SJSA1 (cell line): Measurements from ENCODE around the gene CACNG4. TPM values are rescaled to one million over a fixed set of nuclear protein-coding genes. Genes with fewer than 3 reads are reported as not detected.

Experiments used
- DNase-seq, 2 experiments: peaks; one replicate each; pipeline ENCODE4 v3.0.0-alpha.2; 2015 to 2020; ENCODE audit warnings: low spot score in 2 of 2, low read depth in 1 of 2
- H3K27ac ChIP-seq: fragments of 250-450 bp; sonication (Bioruptor Pico); 2 replicates; pipeline ENCODE4 v1.5.1; 2020; ENCODE audit warnings: mild to moderate bottlenecking, moderate library complexity
- H3K27me3 ChIP-seq: fragments of 250-450 bp; sonication (Bioruptor Pico); replicated peaks from 2 replicates; pipeline ENCODE4 v1.5.1; 2020; ENCODE audit warnings: mild to moderate bottlenecking, moderate library complexity
- H3K36me3 ChIP-seq: fragments of 250-450 bp; sonication (Bioruptor Pico); 2 replicates; pipeline ENCODE4 v1.5.1; 2020; ENCODE audit warnings: mild to moderate bottlenecking
- H3K4me1 ChIP-seq: fragments of 250-450 bp; sonication (Bioruptor Pico); replicated peaks from 2 replicates; pipeline ENCODE4 v1.6.1; 2021; ENCODE audit warnings: mild to moderate bottlenecking
- H3K4me3 ChIP-seq: fragments of 250-450 bp; sonication (Bioruptor Pico); 2 replicates; pipeline ENCODE4 v1.5.1; 2020; ENCODE audit warnings: mild to moderate bottlenecking
- H3K9me3 ChIP-seq: fragments of 250-450 bp; sonication (Bioruptor Pico); replicated peaks from 2 replicates; pipeline ENCODE4 v1.5.1; 2020; ENCODE audit warnings: mild to moderate bottlenecking
- total RNA-seq: library from RNA; depleted of rRNA; stranded (reverse); fragments of >200 nt; shearing (Covaris generic); gene quantifications from 2 replicates; pipeline ENCODE4 v1.2.3, GENCODE V29; 2014

Gene CACNG4
- total RNA-seq, 1 experiment from 2014 or later: 32.0 TPM

DNA sequence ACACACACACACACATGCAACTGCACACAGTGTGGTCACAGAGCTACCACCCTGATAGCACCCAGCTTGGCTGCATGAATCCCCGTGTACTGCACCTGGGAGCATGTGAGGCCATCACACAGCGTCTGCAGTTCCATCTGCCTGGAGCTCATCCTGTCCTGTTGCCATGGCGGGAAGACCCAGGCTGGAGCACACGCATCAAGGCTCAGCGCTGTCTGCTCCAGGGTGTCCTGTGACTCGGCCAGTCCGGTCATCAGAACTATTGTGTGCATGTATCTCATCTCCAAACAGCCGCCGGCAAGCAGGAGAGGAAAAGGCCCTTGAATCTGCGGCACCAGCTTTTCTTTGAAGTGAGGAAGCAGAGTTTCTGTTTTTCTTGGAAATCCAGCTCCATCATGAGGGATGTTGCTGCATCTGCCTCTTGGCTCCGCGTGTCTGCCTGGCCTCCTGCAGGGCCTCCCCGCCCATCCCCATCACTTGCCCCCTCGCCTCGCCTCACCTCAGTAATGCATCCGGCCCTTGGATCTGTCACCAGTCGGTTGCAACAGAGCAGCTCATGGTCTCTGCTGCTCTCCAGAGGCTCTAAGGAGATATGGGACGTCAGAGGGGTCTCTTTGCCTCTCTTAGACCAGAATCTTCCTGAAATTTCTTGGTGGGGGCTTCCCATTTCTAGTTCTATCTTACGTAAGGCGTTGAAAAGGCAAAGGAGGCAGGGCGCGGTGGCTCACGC, 23.7 kb downstream of the CACNG4 start:
- Histone ChIP-seq H3K36me3 (peaks cover 39% of the 10 kb centered on the region), H3K27ac (no peak overlapping the region), H3K4me3 (no peak overlapping the region), H3K9me3 (no peaks in the 10 kb centered on the region), H3K4me1 (no peaks in the 10 kb centered on the region), H3K27me3 (no peaks in the 10 kb centered on the region)
- DNase-seq: no peak

DNA sequence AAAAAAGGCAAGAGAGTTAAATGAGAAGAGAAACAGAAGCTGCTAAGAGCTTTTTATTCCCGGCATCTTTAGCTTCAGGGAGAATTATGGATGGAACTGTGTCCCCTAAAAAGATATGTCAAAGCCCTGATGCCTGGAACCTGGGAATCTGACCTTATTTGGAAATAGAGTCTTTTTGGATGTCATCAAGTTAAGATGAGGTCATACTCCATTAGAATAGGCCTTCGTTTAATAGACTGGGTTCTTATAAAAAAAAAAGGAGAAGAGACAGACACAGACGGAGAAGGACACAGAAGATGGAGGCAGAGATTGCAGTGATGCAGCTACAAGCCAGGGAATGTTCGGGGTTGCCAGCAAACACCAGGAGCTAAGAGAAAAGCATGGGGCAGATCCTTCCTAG, 24.6 kb downstream of the CACNG4 start:
- Histone ChIP-seq H3K4me3 (no peak overlapping the region), H3K36me3 (peaks cover 40% of the 10 kb centered on the region), H3K9me3 (no peaks in the 10 kb centered on the region), H3K27me3 (no peaks in the 10 kb centered on the region), H3K4me1 (no peaks in the 10 kb centered on the region), H3K27ac (no peak overlapping the region)
- no peak for DNase-seq

DNA sequence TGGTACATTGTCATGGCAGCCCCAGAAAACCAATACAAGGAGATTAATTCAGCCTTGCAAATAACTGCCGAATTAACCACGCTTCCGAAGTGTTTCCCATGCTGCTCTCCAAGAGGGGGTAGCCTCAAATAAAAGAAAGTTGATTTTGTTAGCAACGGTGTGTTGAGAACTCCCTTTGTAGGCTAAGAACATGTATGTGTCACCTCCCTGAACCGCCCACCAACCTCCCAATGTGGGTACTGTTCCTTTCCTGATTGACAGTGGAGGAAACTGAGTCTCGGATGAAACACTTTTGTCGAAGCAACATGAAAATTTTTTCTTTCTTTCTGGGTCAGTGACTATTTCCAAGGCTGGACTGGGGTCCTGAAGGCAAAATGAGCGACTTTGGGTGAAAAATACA, 25.1 kb downstream of the CACNG4 start:
- H3K27me3 ChIP-seq: no peaks in the 10 kb centered on the region
- DNase-seq: no peak

DNA sequence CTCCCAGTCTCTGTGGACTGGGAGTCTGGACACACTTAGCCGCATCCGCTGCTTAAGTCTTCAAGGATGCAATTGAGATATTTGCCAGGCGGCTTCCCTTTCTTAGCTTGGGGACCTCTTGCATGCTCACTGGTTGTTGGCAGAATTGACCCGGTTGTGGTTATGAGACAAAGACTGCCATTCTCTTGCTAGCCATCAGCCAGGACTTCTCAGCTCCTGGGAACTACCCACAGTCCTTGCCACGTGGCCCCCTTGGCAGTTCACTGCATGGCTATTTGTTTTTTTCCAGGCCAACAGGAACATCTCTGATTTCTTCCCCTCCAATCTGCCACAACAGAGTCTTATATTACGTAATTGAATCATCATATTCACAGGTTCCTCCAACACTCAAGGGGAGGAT, 25.5 kb downstream of the CACNG4 start:
- Histone ChIP-seq H3K27me3 (no peaks in the 10 kb centered on the region), H3K9me3 (no peaks in the 10 kb centered on the region), H3K4me1 (no peaks in the 10 kb centered on the region), H3K27ac (no peak overlapping the region), H3K36me3 (peaks cover 35% of the 10 kb centered on the region), H3K4me3 (no peak overlapping the region)
- DNase-seq: no peak

More for the DNA sequence above, 25.1 kb downstream of the CACNG4 start:
- peaks cover 38% of the 10 kb centered on the region for H3K36me3 ChIP-seq
- H3K27ac ChIP-seq: no peak overlapping the region
- H3K9me3 ChIP-seq: no peaks in the 10 kb centered on the region
- H3K4me3 ChIP-seq: no peak overlapping the region
- no peaks in the 10 kb centered on the region for H3K4me1 ChIP-seq

DNA sequence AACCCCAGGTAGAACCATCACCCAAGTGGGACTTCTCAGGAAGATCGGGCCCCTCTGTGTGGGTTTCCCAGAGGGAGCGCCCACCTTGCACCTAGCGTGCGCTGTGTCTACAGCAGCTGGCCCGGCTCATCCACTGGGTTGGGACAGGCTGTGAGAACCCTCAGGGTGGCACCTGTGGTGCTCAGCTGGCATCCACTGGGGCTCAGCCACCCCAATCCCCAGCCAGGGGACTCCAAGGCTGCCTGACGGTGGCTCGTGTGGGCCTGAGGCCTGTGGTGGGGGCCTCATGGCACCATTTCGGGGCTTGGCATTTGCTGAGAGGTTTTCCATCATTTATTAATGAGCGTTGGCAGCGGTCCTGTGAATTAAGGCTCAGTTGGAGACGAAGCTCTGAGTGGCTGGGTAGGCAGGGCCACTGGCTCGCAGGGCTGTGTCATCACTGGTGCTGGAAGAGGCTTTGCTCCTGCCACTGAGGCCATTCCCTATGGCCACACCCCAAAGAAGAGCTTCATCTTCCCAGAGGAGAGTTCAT, 28.5 kb downstream of the CACNG4 start:
- H3K27ac ChIP-seq: no peak overlapping the region
- no peaks in the 10 kb centered on the region for H3K4me1 ChIP-seq
- no peak overlapping the region for H3K4me3 ChIP-seq
- H3K36me3 ChIP-seq: peaks cover 24% of the 10 kb centered on the region
- H3K9me3 ChIP-seq: no peaks in the 10 kb centered on the region
- no peaks in the 10 kb centered on the region for H3K27me3 ChIP-seq
- no peak for DNase-seq

DNA sequence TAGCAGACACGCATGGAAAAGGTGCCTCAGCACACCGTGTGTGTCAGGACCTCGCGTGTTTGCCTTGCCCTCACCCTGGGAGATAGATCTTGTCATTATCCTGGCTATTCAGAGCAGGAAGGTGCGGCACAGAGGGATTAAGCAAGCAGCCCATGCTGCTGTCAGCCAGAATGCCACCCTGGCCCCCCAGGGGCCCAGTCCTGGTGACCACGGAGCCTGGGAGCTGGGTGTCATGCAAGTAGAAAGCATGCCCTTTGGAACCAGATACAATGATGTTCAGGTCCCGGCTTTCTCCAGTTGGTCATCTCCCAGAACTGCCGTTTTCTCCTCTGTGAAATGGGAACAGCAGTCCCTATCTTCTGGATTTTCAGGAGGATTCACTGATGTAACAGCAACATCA, 29.9 kb downstream of the CACNG4 start:
- Histone ChIP-seq H3K4me3 (no peak overlapping the region), H3K9me3 (no peaks in the 10 kb centered on the region), H3K27me3 (no peaks in the 10 kb centered on the region), H3K36me3 (peaks cover 18% of the 10 kb centered on the region), H3K4me1 (no peaks in the 10 kb centered on the region), H3K27ac (no peak overlapping the region)
- no peak for DNase-seq

DNA sequence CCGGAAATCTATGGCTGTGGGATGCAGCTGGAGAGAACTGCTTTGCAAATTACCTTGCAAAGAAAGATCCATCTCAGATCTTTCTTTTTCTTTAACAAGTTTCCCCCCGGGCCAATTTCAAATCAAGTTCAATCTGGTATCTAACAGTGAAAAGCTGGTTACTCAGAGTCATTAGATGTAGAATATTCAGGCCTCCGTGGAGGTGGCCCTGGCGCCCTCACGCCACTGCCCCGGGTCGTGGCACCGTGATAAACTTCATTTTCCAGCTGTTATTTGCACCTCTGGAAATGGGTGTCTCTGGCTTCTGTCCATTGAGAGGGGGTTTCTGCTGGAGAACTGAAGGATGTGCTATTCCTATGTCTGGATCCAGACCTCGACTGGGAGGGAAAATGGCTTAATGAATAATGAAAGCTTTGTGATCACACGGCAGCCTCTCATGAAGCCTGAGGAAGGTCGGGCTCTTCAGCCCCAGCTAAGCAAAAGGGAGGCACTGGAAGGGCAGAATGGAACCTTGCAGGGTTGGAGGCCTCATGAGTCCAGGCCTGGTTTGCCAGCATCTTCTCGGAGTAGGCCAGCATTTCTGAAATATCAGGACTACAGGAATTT, 30.5 kb downstream of the CACNG4 start:
- peaks cover 16% of the 10 kb centered on the region for H3K36me3 ChIP-seq
- DNase-seq: no peak
- no peak overlapping the region for H3K4me3 ChIP-seq
- no peaks in the 10 kb centered on the region for H3K4me1 ChIP-seq
- no peaks in the 10 kb centered on the region for H3K27me3 ChIP-seq
- no peaks in the 10 kb centered on the region for H3K9me3 ChIP-seq
- H3K27ac ChIP-seq: no peak overlapping the region

DNA sequence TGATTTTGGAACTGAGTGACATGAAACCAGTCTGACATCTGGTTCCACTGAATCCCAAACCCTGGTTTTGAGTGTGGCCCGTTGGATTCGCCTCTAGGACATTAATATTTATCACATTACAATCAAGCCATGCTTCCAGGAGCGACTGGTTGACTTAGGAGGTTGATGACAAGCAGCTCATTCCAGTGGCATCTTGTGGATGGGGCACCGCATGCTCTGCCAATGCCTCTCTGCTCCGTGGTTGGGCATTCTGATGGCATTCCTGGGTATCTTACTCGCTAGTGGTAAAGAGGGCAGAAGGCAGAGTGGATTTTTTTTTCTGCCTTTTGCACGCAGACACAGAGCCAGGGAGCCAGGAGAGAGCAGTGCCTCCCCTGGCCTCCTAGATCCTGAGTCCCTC, 31.4 kb downstream of the CACNG4 start:
- DNase-seq: no peak
- Histone ChIP-seq H3K4me3 (no peak overlapping the region), H3K27ac (no peak overlapping the region), H3K4me1 (no peaks in the 10 kb centered on the region), H3K36me3 (peaks cover 14% of the 10 kb centered on the region), H3K27me3 (no peaks in the 10 kb centered on the region), H3K9me3 (no peaks in the 10 kb centered on the region)

DNA sequence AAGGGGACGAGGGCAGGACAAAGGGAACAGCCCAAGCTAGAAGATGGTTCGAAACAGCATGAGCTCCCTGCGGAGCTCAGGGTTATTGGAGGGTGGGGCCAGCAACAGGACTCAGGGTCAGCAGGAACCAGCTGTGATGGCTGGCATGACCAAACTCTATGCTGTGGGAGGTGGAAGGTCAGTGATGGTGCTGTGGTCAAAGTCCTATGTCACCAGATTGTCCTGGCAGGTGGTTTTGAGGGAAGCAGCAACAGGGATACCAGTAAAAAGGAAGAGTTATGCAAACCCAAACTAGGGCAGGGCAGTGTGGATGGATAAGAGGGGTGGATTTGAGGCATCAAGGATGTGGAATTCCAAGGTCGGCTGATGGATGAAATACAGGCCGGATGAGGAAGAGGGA, 32.4 kb downstream of the CACNG4 start:
- no peaks in the 10 kb centered on the region for H3K4me1 ChIP-seq
- no peaks in the 10 kb centered on the region for H3K9me3 ChIP-seq
- no peak overlapping the region for H3K4me3 ChIP-seq
- H3K27me3 ChIP-seq: no peaks in the 10 kb centered on the region
- no peak overlapping the region for H3K27ac ChIP-seq
- H3K36me3 ChIP-seq: peaks cover 7% of the 10 kb centered on the region; the same call in 1 of the 2 replicates
- no peak for DNase-seq

DNA sequence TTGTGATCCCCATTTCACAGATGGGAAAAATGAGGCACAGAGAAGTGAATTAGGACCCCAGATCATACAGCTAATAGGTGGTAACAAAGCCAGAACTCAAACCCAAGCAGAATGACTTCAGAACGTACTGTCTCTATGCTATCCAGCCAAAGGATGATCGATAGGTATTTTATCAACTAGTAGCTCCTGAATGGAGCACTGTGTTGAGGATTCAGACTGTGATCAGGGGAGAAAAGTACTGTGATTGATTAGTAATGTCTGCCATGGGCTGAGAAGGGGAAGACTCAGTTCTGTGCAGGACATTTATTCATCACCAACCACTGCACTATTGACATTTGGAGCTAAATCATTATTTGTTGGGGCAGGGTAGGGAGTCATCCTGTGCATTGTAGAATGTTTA, 38.7 kb downstream of the CACNG4 start:
- Histone ChIP-seq H3K9me3 (no peaks in the 10 kb centered on the region; the same call in 1 of the 2 replicates), H3K4me1 (no peaks in the 10 kb centered on the region), H3K36me3 (peaks cover 9% of the 10 kb centered on the region; the same call in 1 of the 2 replicates), H3K27me3 (no peaks in the 10 kb centered on the region), H3K27ac (no peak overlapping the region), H3K4me3 (no peak overlapping the region)
- DNase-seq: no peak

DNA sequence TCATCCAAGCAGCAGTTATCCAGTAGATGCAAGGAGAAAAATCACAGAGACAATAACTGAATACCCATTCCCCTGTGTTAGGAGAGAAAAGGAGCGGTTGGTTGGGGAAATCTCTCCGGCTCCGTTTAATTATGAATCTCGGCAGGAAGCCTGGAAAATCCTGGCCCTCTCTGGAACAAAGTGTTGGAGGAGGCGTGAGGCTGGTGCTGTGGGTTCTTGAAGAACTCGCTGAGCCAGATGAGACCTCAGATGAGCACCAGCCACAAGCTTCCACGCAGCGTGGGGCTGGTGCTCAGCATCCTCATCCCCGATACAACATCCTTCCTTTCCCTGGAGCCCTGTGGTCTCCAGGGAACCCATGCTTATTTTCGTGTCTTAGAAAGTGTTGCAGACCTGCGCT, 39.7 kb downstream of the CACNG4 start:
- Histone ChIP-seq H3K9me3 (no peaks in the 10 kb centered on the region; the same call in 1 of the 2 replicates), H3K4me3 (no peak overlapping the region), H3K36me3 (peaks cover 9% of the 10 kb centered on the region; the same call in 1 of the 2 replicates), H3K4me1 (no peaks in the 10 kb centered on the region), H3K27ac (no peak overlapping the region), H3K27me3 (no peaks in the 10 kb centered on the region)
- no peak for DNase-seq

DNA sequence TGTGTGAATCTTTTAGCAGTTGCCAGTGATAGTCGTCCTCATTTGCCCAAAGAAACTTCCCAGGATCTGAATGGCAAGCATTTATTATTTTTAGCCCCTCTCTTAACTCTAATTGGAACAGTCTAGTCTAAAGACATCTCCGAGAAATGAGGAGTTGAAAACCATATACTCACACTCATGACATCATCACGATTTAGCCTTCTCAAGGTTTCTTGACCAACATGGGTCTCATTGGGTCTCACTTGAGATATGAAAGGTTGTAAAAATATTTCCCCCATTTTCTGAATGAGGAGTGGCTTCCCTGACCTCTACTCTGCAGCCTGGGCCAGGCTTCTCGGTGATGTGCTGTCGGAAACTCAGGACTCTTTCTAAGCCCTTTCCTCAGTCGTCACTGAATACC, 42.8 kb downstream of the CACNG4 start:
- no peaks in the 10 kb centered on the region for H3K4me1 ChIP-seq
- no peak overlapping the region for H3K4me3 ChIP-seq
- no peak for DNase-seq

DNA sequence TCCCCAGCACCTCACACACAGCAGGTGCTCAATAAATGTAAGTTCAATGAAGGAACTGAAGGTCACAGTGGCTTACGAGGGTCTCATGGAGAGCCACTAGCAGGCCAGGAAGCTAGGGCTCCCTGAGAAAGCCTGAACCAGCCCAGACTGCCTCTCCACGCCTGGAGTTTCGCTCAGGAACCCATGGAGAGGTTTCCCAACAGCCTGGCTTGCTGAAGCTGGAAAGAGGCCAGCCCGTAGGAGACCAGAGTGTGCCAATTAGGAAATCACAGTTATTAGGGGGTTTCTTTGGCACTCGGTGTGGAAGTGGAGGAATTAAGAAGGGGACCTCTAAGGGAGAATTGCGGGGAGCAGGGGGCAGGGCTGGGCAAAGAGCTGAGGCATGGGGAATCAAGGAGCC, 43.6 kb downstream of the CACNG4 start:
- Histone ChIP-seq H3K4me1 (no peaks in the 10 kb centered on the region), H3K36me3 (peaks cover 8% of the 10 kb centered on the region), H3K4me3 (no peak overlapping the region), H3K9me3 (no peaks in the 10 kb centered on the region), H3K27me3 (no peaks in the 10 kb centered on the region), H3K27ac (no peak overlapping the region)
- DNase-seq: no peak

More for the DNA sequence above, 42.8 kb downstream of the CACNG4 start:
- H3K27ac ChIP-seq: no peak overlapping the region
- H3K36me3 ChIP-seq: peaks cover 10% of the 10 kb centered on the region
- no peaks in the 10 kb centered on the region for H3K27me3 ChIP-seq
- H3K9me3 ChIP-seq: no peaks in the 10 kb centered on the region; the same call in 1 of the 2 replicates

DNA sequence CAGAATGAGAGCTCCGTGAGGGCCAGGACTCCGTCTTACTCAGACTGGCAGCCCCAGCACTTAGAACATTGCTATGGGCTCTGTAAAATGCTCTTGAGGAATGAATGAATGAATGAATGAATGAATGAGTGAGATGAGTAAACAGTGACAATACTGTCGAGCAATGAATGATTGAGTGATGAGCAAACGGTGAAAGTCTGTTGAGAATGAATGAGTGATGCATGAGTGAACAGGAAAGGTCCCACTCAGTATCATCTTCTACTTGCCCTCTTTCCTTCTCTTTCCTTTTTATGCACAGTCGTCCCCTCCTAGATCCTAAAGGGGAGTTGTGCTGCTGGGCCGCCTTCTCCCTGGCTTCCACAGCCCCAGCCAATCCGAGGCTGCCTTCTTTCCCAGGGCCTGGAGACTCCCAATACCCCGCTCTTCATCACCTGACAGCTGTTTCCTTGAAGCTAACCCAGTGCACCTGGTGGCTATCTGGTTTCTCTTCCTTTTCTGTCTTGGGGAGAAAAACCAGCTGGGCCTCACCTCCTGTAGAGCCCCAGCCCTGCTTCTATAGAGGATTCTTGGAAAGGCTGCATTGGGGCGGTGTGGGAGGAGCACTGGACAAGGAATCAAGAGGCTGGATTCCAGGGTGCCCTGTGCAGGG, 47.1 kb downstream of the CACNG4 start:
- Histone ChIP-seq H3K36me3 (peaks cover 4% of the 10 kb centered on the region), H3K9me3 (no peaks in the 10 kb centered on the region), H3K27me3 (no peaks in the 10 kb centered on the region), H3K4me1 (no peaks in the 10 kb centered on the region), H3K27ac (no peak overlapping the region), H3K4me3 (no peak overlapping the region)
- no peak for DNase-seq
